Prostate gland (tissue), 2 donors: ENCODE data around the gene ZER1.

Experiments
- POLR2A ChIP-seq: fragments of 450-650 bp; IDR thresholded peaks from one replicate; pipeline ENCODE4 v1.6.1; 2016; ENCODE audit warnings: antibody characterized with exemption, mild to moderate bottlenecking
- TF ChIP-seq, protein P1 (sequence below), 4 experiments: fragments of 200-600 bp in 2 of 4; fragments of 450-650 bp in 2 of 4; sonication (generic) in 2 of 4; IDR thresholded peaks; 1 replicate in 3 of 4; 2 replicates in 1 of 4; pipeline ENCODE4 v1.5.1; 2016 to 2019; ENCODE audit warnings: antibody characterized with exemption in 4 of 4, mild to moderate bottlenecking in 2 of 4, moderate library complexity in 2 of 4

DNA sequence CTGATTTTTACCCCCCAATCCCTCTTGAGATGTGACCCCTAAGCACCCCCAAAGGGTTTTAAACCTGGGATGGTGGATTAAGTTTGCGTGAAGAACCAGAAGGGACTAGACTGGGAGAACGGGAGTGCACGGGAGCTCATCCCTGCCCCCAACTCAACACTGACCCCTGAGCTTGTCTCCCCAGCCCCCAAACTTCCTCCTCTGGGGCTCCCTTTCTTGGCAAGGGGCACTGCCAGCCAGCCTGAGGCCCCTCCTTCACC lies 87.7 kb downstream of the ZER1 start:
- TF ChIP-seq, protein P1, sequence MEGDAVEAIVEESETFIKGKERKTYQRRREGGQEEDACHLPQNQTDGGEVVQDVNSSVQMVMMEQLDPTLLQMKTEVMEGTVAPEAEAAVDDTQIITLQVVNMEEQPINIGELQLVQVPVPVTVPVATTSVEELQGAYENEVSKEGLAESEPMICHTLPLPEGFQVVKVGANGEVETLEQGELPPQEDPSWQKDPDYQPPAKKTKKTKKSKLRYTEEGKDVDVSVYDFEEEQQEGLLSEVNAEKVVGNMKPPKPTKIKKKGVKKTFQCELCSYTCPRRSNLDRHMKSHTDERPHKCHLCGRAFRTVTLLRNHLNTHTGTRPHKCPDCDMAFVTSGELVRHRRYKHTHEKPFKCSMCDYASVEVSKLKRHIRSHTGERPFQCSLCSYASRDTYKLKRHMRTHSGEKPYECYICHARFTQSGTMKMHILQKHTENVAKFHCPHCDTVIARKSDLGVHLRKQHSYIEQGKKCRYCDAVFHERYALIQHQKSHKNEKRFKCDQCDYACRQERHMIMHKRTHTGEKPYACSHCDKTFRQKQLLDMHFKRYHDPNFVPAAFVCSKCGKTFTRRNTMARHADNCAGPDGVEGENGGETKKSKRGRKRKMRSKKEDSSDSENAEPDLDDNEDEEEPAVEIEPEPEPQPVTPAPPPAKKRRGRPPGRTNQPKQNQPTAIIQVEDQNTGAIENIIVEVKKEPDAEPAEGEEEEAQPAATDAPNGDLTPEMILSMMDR (IDR thresholded peaks at IDR 0.05): no peak
- TF ChIP-seq POLR2A: no peak
